HG02885 (cell line): ENCODE results near the gene SLIT3.

Source experiments
- ATAC-seq: cut with Tn5 transposase; IDR thresholded peaks from one replicate; pipeline ENCODE4 v1.9.1; 2021; ENCODE audit warnings: mild to moderate bottlenecking; ENCODE audit not compliant: unreplicated experiment, poor library complexity

SLIT3 gene

DNA sequence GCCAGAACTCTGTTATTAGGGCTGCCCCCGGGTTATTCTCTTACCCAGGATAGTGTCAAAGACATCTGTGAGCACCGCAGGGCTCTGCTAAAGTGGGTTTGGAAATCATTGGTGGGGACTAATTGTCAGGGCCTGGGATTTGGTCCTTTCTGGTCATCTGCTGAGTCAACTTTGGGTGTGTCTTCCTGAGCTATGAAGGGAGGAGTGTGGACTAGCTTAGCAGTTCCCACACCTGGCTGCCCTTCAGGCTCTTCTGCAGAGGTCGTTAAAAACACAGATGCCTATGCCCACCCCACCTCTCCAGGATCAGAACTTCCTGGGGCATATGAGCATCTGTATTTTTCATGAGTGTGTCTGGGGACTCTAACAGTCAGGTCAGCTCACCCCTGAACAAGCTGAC, 352.2 kb downstream of the SLIT3 start:
- no peak for ATAC-seq

DNA sequence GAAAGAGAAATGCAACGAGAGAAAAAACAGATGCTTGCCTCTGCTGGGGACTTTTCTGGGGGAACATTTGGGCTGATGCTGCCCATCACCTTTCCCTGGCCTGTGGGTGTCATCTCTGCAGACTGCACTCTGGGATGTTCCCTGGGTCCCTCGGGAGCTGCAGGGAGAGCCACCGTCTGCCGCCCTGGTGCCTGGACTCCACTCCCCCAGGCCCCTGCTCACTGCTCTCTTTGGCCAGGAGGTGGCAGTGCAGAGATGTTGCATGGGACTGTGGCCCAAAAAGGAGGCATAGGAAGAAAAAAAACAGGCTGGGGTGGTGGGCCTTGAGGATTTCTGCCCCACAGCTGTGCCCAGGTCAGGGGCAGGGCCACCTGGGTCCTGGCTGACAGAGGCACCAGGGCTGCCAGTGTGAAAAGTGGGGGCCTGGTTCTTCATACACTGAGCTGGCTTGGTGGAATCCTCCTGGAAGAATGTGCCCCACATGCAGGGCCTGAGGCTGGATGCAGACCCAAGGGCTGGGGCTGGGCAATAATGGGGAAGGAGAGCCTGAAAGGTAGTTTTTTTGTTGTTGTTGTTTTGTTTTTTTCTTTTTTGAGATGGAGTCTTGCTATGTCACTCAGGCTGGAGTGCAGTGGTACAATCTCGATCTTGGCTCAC, 353.6 kb downstream of the SLIT3 start:
- ATAC-seq: peak; percentile 77

DNA sequence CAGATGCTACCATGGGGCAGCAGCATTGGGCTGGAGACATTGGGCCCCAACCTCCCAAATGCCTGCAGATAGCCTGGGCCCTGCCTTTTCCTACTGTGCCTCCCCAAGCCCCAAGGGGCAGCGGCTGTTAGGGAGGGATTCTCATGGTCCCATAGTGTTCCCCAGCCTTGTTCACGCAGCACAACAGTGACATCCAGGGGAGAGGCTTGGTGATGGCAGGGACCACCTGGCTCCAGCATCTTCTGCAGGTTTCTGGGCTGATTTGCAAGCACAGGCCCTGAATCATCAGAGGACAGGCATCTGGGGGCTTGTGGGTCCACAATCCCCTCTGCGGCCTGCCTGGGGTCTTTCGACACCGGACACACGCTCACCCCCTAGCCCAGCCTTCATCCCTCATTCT, 354.6 kb downstream of the SLIT3 start:
- no peak for ATAC-seq

- no peak for ATAC-seq
Measured at GRCh38 chr5:168944004-168944403, 356.9 kb downstream of the SLIT3 start.

GRCh38 chr5:168943091-168943884, 357.7 kb downstream of the SLIT3 start:
- no peak for ATAC-seq

- no peak for ATAC-seq
Measured at GRCh38 chr5:168941901-168942300, 359.0 kb downstream of the SLIT3 start.

DNA sequence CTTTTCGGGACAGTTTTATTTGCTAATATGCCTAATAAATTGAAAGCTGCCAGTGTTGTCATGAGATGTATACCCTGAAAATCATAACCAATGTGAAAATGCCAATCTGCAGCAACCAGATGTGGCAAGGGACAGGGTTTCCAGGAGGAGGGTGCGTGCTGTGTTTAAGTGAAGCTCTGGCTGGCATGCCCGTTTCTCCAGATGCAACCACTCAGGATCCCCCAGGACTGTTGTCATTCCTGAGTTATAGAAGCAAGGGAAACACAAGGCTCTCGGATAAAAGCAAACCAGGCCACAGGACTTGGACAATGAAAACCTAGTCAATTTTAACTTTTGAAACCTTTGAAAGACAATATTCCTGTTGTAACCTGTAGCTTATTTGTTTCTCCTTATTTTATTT, 360.2 kb downstream of the SLIT3 start:
- no peak for ATAC-seq

GRCh38 chr5:168939887-168940544, 360.9 kb downstream of the SLIT3 start:
- ATAC-seq: no peak

DNA sequence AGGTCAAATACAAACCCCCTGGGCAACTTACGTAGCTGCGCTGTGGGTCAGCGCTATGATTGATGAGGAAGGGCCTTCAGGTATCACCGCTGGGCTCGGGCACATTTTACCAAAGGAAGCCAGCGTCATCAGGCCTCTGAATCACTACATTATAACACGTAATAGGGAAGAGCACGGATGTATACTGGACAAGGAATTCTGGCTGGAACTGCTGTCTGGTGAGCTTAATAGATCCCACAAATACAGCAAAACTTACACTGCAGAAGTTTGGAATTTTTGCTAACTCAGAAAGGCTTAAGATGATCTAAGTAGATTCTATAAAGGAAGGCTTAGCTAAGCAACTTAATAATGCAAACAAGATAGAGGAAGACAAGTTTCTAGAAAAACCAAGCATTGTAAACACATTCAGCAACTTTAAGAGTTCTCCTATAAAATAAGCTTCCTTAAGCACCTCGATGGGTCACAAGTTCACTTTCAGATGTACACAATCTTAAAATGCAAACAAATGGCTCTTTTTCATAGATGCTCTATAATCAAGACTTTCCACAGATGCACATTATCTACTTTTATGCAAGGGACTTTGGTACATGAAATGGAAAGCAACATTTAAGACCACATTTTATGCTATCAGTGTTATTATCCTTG, 361.7 kb downstream of the SLIT3 start:
- no peak for ATAC-seq

- ATAC-seq: no peak
Measured at GRCh38 chr5:168936511-168936910, 364.4 kb downstream of the SLIT3 start.

GRCh38 chr5:168935183-168935582, 365.8 kb downstream of the SLIT3 start:
- ATAC-seq: no peak

GRCh38 chr5:168934169-168934568, 366.8 kb downstream of the SLIT3 start:
- ATAC-seq: no peak

GRCh38 chr5:168932400-168933189, 368.3 kb downstream of the SLIT3 start:
- ATAC-seq: no peak

DNA sequence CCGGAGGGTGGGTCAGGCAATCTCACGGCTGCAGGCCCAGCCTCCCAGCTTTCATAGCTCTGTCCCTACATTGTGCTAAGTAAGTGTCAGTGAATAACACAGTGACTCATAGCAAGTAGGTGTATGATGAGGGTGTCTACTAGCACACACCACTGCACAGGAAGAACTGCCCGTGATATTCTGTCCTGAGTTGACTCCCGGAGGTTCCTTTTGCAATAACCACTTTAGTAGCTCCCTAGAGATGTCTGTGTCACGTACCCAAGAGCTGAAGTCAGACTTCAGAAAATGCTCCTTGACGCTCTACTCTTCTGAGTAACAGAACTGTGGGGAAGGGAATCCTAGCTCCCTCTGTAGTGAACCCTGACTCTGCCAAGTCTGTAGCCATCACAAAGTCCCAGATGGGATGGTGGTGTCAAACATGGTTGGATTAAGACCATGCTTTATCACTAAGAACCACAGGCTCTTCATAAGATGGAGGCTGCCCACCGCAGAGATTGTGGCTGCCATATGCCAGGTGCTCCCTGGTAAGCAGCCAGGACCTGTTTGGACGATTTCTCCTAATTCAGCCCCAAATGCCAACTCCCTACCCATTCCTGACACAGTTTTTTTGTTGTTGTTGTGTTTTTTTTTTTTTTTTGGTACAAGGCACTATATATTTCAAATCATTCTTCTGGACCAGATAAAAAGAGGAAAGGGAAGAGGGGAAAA, 369.1 kb downstream of the SLIT3 start:
- no peak for ATAC-seq

GRCh38 chr5:168929656-168930055, 371.3 kb downstream of the SLIT3 start:
- ATAC-seq: no peak

GRCh38 chr5:168925160-168925559, 375.8 kb downstream of the SLIT3 start:
- no peak for ATAC-seq

DNA sequence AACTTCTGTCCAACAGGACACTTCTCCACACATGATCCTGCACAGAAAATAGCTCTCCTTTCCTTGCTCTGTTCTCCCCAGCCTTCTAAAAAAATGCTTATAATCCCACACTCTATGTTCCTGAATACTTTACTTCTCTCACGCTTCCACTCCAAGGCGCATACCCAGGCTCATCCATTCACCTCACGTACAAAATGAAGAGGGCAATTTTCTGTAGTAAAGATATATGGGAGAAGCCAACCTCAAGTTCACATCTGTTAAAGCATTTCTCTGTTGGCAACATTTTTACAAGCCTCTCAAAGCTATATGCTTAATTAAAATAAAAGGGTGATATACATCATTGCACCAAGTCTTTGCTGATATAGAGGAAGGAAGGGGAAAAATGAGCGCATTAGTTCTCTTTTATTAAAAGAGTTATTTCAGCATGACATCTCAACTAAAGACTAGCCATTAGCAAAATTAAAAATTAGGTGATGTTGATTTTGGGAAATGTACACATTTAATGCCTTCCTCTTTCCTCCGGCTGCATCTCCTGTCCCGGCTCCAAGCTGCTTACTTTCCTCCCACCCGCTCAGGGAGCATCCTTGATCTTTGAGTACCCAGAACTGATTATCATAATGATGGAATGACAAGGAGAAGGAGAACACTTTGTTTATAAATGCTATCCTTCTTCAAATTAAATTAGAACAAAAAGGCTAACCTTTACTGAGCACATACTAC, 379.6 kb downstream of the SLIT3 start:
- ATAC-seq: no peak

DNA sequence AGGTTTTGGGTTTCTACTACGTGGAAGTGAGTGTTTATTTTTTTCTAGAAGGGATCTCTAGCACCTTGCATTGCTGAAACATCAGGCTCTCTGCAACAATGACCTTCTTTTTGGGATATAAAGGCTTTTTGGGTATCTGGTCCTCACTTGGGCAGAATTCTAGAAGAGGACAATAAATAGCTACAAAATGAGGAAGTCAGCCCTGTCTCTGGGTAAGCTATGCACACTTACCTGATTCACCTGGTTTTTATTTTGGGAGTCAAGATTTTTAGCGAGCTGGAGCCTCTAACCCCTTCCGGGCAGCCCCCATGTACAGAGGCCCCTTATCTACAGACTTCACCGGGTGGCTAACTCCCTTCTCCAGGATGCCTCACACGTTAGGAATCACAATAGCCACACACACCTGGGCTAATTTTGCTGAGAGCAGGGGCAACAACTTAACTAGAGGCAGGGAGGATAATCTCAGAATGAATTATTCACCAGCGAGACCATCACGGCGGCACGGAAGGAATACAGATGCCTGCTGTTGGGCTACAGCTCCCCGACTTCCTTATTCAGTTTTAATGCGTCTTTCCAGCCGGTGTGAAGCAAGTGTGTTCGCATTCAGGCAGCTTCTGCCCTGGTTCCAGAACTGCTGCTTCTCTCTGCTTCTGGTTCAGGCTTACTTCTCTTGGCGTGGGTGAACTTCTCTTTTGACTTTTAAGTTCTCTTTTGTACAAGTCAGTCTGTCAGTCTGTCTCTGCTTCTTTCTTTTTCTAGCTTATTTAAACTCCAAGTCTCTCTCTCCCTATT, 380.7 kb downstream of the SLIT3 start:
- ATAC-seq: no peak
